HepG2 (cell line): ENCODE measurements around the gene SRRM3. TPM values are rescaled to one million over a fixed set of nuclear protein-coding genes. Genes with fewer than 3 reads are reported as not detected.

Experiments
- ATAC-seq: fragments of 200-7000 bp; cut with Tn5 transposase; 3 replicates; pipeline ENCODE4 v1.9.1; 2020; ENCODE audit warnings: mild to moderate bottlenecking, moderate library complexity
- BruUV-seq: library from RNA; stranded (reverse); fragments of 400-500 nt; replicated peaks from 2 replicates; lab custom pipeline; 2021; lab: Mats Ljungman, UMichigan
- CTCF ChIA-PET: fragments of 300-600 bp; formaldehyde crosslinking; extraction: SDS; loops from one replicate; lab custom pipeline; 2021; ENCODE audit warnings: low total read pairs, inconsistent platforms, low intra/inter-chr PET ratio; lab: Yijun Ruan, JAX
- POLR2A ChIA-PET: fragments of 350-600 bp; sonication (Branson Sonifier 250); formaldehyde crosslinking; loops from one replicate; lab custom pipeline; 2020; ENCODE audit warnings: antibody characterized with exemption, inconsistent platforms; lab: Yijun Ruan, JAX
- DNase-seq: peaks from one replicate; pipeline ENCODE4 v3.0.0-alpha.2; 2015; ENCODE audit warnings: low spot score
- FAIRE-seq: peaks from 3 replicates; lab custom pipeline; 2011; peaks lifted over from hg19 to GRCh38; lab: Jason Lieb, UNC
- H2AFZ ChIP-seq: one replicate; pipeline ENCODE4 v1.6.1; 2011; ENCODE audit warnings: low read length, inconsistent platforms
- H3K27ac ChIP-seq: fragments of 300-600 bp; 3 replicates; pipeline ENCODE4 v1.8.0; 2011; ENCODE audit warnings: mixed run types, mild to moderate bottlenecking, mixed read lengths, low read length, inconsistent platforms; ENCODE audit not compliant: insufficient read depth; ENCODE audit errors: extremely low read length
- H3K27me3 ChIP-seq, 2 experiments: fragments of 200-600 bp in 1 of 2; 2 replicates in 1 of 2; 3 replicates in 1 of 2; pipeline versions ENCODE4 v1.6.0 to v1.8.0; 2011; ENCODE audit warnings: low read length in 2 of 2, mild to moderate bottlenecking in 2 of 2, moderate library complexity in 2 of 2, inconsistent platforms in 1 of 2; ENCODE audit not compliant: insufficient read depth in 2 of 2, control insufficient read depth in 1 of 2
- H3K36me3 ChIP-seq, 2 experiments: fragments of 200-600 bp in 1 of 2; replicated peaks in 1 of 2; 2 replicates in 1 of 2; 3 replicates in 1 of 2; pipeline versions ENCODE4 v1.5.1 to v1.8.0; 2011; ENCODE audit warnings: low read length in 2 of 2, inconsistent platforms in 1 of 2; ENCODE audit not compliant: insufficient read depth in 2 of 2, control insufficient read depth in 1 of 2
- H3K4me1 ChIP-seq: 2 replicates; pipeline ENCODE4 v1.5.1; 2012; ENCODE audit warnings: low read length, inconsistent platforms; ENCODE audit not compliant: insufficient read depth
- H3K4me2 ChIP-seq: 2 replicates; pipeline ENCODE4 v1.6.0; 2011; ENCODE audit warnings: low read depth, low read length, inconsistent platforms
- H3K4me3 ChIP-seq, 3 experiments: fragments of 200-600 bp in 1 of 3; sonication (generic), shearing (Covaris generic) in 1 of 3; replicated peaks in 1 of 3; 2 replicates each; pipeline ENCODE4 v1.5.1; 2011 to 2016; ENCODE audit warnings: low read length in 3 of 3, inconsistent platforms in 2 of 3, low read depth in 2 of 3, mild to moderate bottlenecking in 2 of 3, control low read depth in 1 of 3, mixed read lengths in 1 of 3; ENCODE audit not compliant: insufficient read depth in 1 of 3
- H3K79me2 ChIP-seq: one replicate; pipeline ENCODE4 v1.6.1; 2011; ENCODE audit warnings: low read length, inconsistent platforms; ENCODE audit not compliant: insufficient read depth
- H3K9ac ChIP-seq: 2 replicates; pipeline ENCODE4 v1.6.0; 2011; ENCODE audit warnings: mild to moderate bottlenecking, low read depth, low read length, inconsistent platforms; ENCODE audit not compliant: insufficient read depth
- H3K9me3 ChIP-seq: 2 replicates; pipeline ENCODE4 v1.5.1; 2012; ENCODE audit warnings: mild to moderate bottlenecking, low read length
- H4K20me1 ChIP-seq: 2 replicates; pipeline ENCODE4 v1.6.0; 2011; ENCODE audit warnings: inconsistent platforms, mild to moderate bottlenecking, low read length, moderate library complexity; ENCODE audit not compliant: insufficient read depth
- AFF4 ChIP-seq: sonication (generic); formaldehyde crosslinking; IDR thresholded peaks from 2 replicates; pipeline ENCODE4 v1.4.0; 2020; ENCODE audit warnings: missing genetic modification reagents
- CEBPB ChIP-seq: IDR thresholded peaks from 2 replicates; pipeline ENCODE4 v1.6.1; 2011; ENCODE audit warnings: low read depth, low read length, improper control_type of control experiment, borderline replicate concordance
- E2F5 ChIP-seq: sonication (generic); formaldehyde crosslinking; conservative IDR thresholded peaks from 2 replicates; pipeline ENCODE4 v1.4.0; 2020; ENCODE audit warnings: missing genetic modification reagents
- HNRNPH1 ChIP-seq: fragments of 200-400 bp; formaldehyde crosslinking; optimal IDR thresholded peaks from 2 replicates; pipeline ENCODE3; 2017; ENCODE audit warnings: mild to moderate bottlenecking, low read depth, low read length
- MIXL1 ChIP-seq: IDR thresholded peaks from 2 replicates; pipeline ENCODE4 v1.6.1; 2016
- MLX ChIP-seq: IDR thresholded peaks from 2 replicates; pipeline ENCODE4 v1.6.1; 2016
- NFKBIZ ChIP-seq: IDR thresholded peaks from 2 replicates; pipeline ENCODE4 v1.6.1; 2018; ENCODE audit warnings: missing genetic modification reagents, missing compliant biosample characterization
- RARA ChIP-seq: IDR thresholded peaks from 2 replicates; pipeline ENCODE4 v1.6.1; 2016; ENCODE audit warnings: missing genetic modification reagents, missing compliant biosample characterization
- THYN1 ChIP-seq: sonication (generic); formaldehyde crosslinking; IDR thresholded peaks from 2 replicates; pipeline ENCODE4 v1.8.1; 2023; ENCODE audit warnings: low read depth, mild to moderate bottlenecking, moderate library complexity, missing genetic modification reagents, borderline replicate concordance
- ZNF205 ChIP-seq: IDR thresholded peaks from 2 replicates; pipeline ENCODE4 v1.6.1; 2018; ENCODE audit warnings: missing biosample characterization, missing genetic modification reagents
- ZNF468 ChIP-seq: sonication (generic); formaldehyde crosslinking; IDR thresholded peaks from 2 replicates; pipeline ENCODE4 v1.8.0; 2022; ENCODE audit warnings: mild to moderate bottlenecking, moderate library complexity, missing genetic modification reagents
- ZNF788 ChIP-seq: sonication (generic); formaldehyde crosslinking; IDR thresholded peaks from 2 replicates; pipeline ENCODE4 v1.5.0; 2020; ENCODE audit warnings: mild to moderate bottlenecking, missing genetic modification reagents, borderline replicate concordance
- ZNF800 ChIP-seq: sonication (generic); formaldehyde crosslinking; IDR thresholded peaks from 2 replicates; pipeline ENCODE4 v1.4.0; 2020; ENCODE audit warnings: missing genetic modification reagents
- WGBS: methylation state at CpG from one replicate; pipeline ENCODE4 v1.1.6; 2017; ENCODE audit warnings: low lambda C conversion rate; 5-methylcytosine and 5-hydroxymethylcytosine counted together
- in situ Hi-C: cut with HindIII; loops from 2 replicates; pipeline ENCODE4 v1.10.0; 2017; ENCODE audit warnings: low pct_unique_long_range_greater_than_20kb; ENCODE audit not compliant: extremely low pct_ligation_motif_present
- intact Hi-C: fragments of 100-400 bp; cut with micrococcal nuclease; formaldehyde crosslinking; loops from one replicate; pipeline ENCODE4 v1.10.0; 2022; ENCODE audit not compliant: unreplicated experiment
- polyA plus RNA-seq, 8 experiments: library from polyadenylated mRNA; depleted of rRNA in 3 of 8; stranded (reverse) in 7 of 8; unstranded in 1 of 8; fragments of >200 nt; fragmentation: Illumina TruSeq in 4 of 8; extraction: Trizol in 4 of 8; gene quantifications; 2 replicates each; pipeline versions ENCODE4 v1.2.1 to v1.2.3, GENCODE V29; 2011 to 2016; ENCODE audit warnings: low read depth in 4 of 8, missing spikeins in 1 of 8, mixed read lengths in 1 of 8; ENCODE audit not compliant: insufficient read depth in 1 of 8
- total RNA-seq, 5 experiments: library from RNA; depleted of rRNA; stranded (reverse); fragments of >200 nt; fragmentation: Illumina TruSeq; extraction: Trizol; gene quantifications; 2 replicates each; pipeline ENCODE4 v1.2.3, GENCODE V29; 2016; ENCODE audit warnings: low read depth in 1 of 5

SRRM3 gene
- total and polyA plus RNA-seq, 2 of the 13 experiments (the other 11 are each of a cell fraction or from before 2014, with no cell fraction given): 0.13 to 0.54 TPM

- intact Hi-C loops: no loop called here
- peaks cover 21% of the 10 kb centered on the region for H3K79me2 ChIP-seq
- ChIA-PET CTCF (no interaction called here), POLR2A (interaction anchor here (0.9 kb wide), 1 partner anchor 31 kb away, joined by 3 read pairs; no protein-coding TSS in a partner anchor)
- H3K36me3 ChIP-seq: peaks cover 19 to 43% of the 10 kb centered on the region in 2 experiments
- H2AFZ ChIP-seq: no peak overlapping the region
- in situ Hi-C loops: no loop called here
- H3K9ac ChIP-seq: no peak overlapping the region
- BruUV-seq: no TSS peak
- WGBS: 97% methylated on average over 5 of the region's 5 CpGs
- H3K4me2 ChIP-seq: no peak overlapping the region
- no peak overlapping the region for H3K27ac ChIP-seq
- H3K4me3 ChIP-seq: no peak overlapping the region
- no peaks in the 10 kb centered on the region for H3K27me3 ChIP-seq
- H4K20me1 ChIP-seq: peaks cover 15% of the 10 kb centered on the region
- no peaks in the 10 kb centered on the region for H3K9me3 ChIP-seq
- DNase-seq: no peak
- no peak for ATAC-seq
- FAIRE-seq: no peak
- no peaks in the 10 kb centered on the region; the same call in 1 of the 2 replicates for H3K4me1 ChIP-seq
- TF ChIP-seq E2F5 (CRISPR knock-in tag) (no peak), ZNF800 (CRISPR knock-in tag) (no peak), AFF4 (CRISPR knock-in tag) (no peak), ZNF205 (no peak), NFKBIZ (CRISPR knock-in tag) (no peak), MIXL1 (CRISPR knock-in tag) (no peak), ZNF788 (CRISPR knock-in tag) (no peak), RARA (no peak), HNRNPH1 (no peak), MLX (CRISPR knock-in tag) (no peak), THYN1 (CRISPR knock-in tag) (no peak), CEBPB (no peak), ZNF468 (no peak)
Measured at GRCh38 chr7:76325811-76326210, 124.1 kb downstream of the SRRM3 start.
